Measurements from ENCODE around the gene SLC5A7.

The SLC5A7 gene

DNA sequence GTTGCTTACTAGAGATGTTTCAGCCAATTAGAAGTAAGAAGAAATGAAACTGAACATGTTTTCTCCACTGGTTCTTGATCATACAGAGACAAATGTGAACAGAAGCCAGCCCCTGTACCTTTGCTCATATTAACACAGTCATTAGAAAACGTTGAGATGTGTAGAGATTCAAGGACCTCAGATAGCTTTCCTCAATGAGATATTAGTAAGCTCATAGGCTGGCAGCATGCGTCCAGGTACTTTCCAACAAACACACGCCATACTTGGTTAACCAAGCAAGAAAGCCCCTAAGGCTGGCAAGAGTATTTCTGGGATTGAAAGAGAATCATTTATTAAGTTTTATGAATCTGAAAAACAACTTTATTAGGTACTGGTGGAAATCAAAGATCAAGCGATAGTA is 37.5 kb downstream of the SLC5A7 start:
- Histone ChIP-seq H3K14ac (ENCODE audit: low read length) (no peak overlapping the region), H3K79me1 (ENCODE audit: low read depth, low read length) (no peaks in the 10 kb centered on the region), H2AFZ (ENCODE audit: low read length) (no peak overlapping the region), H3K27me3 (ENCODE audit: control insufficient read depth in 3 of 3, insufficient read depth in 3 of 3, low read depth in 1 of 3, low read length in 3 of 3) (no peaks in the 10 kb centered on the region), H3K27ac (replicated peaks; ENCODE audit: low read length) (no peak overlapping the region), H2BK12ac (ENCODE audit: low read length) (no peak overlapping the region), H3K36me3 (replicated peaks in 1 of 2; ENCODE audit: control insufficient read depth in 2 of 2, insufficient read depth in 2 of 2, low read length in 2 of 2) (no peaks in the 10 kb centered on the region), H3K4me2 (ENCODE audit: insufficient read depth, low read length, poor library complexity, severe bottlenecking) (no peak overlapping the region), H2BK120ac (ENCODE audit: low read depth, low read length) (no peak overlapping the region), H3K9me3 (replicated peaks in 1 of 2; ENCODE audit: control insufficient read depth in 2 of 2, insufficient read depth in 1 of 2, low read depth in 1 of 2, low read length in 2 of 2) (no peaks in the 10 kb centered on the region), H4K8ac (ENCODE audit: low read depth, low read length) (no peak overlapping the region), H2BK5ac (ENCODE audit: low read length) (no peak overlapping the region), H4K91ac (ENCODE audit: low read depth, low read length, poor library complexity) (no peak overlapping the region), H2BK15ac (ENCODE audit: low read length) (no peak overlapping the region), H2AK5ac (ENCODE audit: low read depth, low read length) (no peak overlapping the region), H3K9ac (ENCODE audit: low read depth, low read length, poor library complexity) (no peak overlapping the region), H3K18ac (ENCODE audit: low read length) (no peak overlapping the region), H3K4ac (ENCODE audit: low read length) (no peak overlapping the region), H3K23ac (ENCODE audit: low read depth, low read length, poor library complexity) (no peak overlapping the region), H3K4me3 (ENCODE audit: low read length in 2 of 2) (no peak overlapping the region), H3K4me1 (ENCODE audit: control insufficient read depth in 2 of 2, insufficient read depth in 1 of 2, low read depth in 1 of 2, low read length in 2 of 2) (no peaks in the 10 kb centered on the region)
- no peak for DNase-seq (ENCODE audit: low spot score)
- WGBS, 2 donors (ENCODE audit: extremely low coverage in 2 of 2, insufficient read length in 2 of 2, insufficient replicate concordance in 1 of 2), result no CpG with 5 or more reads among the region's 4 CpGs

DNA sequence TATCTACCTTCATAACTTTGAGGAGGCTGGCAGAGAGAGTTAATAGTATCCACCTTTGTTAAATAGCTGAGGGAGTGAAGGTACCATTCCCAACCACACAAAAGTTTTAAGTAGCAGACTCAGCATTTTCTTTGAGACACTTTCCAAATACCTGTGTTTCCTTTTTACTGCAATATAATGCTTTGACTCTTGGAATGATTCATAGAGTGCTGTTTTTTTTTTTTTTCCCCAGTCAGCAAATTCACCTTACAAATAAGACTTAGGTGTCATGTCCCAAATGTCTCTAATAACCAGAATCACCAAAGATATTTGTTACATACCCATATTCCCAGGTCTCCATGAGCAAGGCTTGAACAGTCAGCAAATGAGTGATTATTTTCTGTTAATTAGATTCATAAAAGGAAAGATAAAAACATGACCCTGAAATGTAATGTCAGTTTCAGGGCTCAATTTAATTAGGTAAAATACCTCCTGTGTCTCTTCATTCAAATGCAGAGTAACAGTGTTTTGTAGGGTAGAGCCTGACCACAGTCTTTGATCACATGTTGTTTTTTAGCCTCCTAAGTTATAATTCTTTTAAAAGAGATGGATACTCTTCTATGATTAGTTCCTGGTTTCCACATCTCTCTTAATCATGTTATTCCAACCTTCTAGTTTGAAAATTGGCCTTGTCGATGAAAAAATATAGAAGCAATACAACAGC is 39.9 kb downstream of the SLC5A7 start:
- no peak overlapping the region for H4K8ac ChIP-seq (ENCODE audit: low read depth, low read length)
- no peak overlapping the region for H3K9ac ChIP-seq (ENCODE audit: low read depth, low read length, poor library complexity)
- H3K4me1 ChIP-seq (ENCODE audit: control insufficient read depth in 2 of 2, insufficient read depth in 1 of 2, low read depth in 1 of 2, low read length in 2 of 2), result no peaks in the 10 kb centered on the region
- WGBS, 2 donors (ENCODE audit: extremely low coverage in 2 of 2, insufficient read length in 2 of 2, insufficient replicate concordance in 1 of 2), result no CpG with 5 or more reads among the region's 1 CpG
- no peak overlapping the region for H2BK12ac ChIP-seq (ENCODE audit: low read length)
- no peak overlapping the region for H2BK15ac ChIP-seq (ENCODE audit: low read length)
- H3K4me2 ChIP-seq (ENCODE audit: insufficient read depth, low read length, poor library complexity, severe bottlenecking), result no peak overlapping the region
- H3K79me1 ChIP-seq (ENCODE audit: low read depth, low read length), result no peaks in the 10 kb centered on the region
- no peak overlapping the region for H3K14ac ChIP-seq (ENCODE audit: low read length)
- no peaks in the 10 kb centered on the region for H3K9me3 ChIP-seq (replicated peaks in 1 of 2; ENCODE audit: control insufficient read depth in 2 of 2, insufficient read depth in 1 of 2, low read depth in 1 of 2, low read length in 2 of 2)
- H4K91ac ChIP-seq (ENCODE audit: low read depth, low read length, poor library complexity), result no peak overlapping the region
- no peak overlapping the region for H2BK5ac ChIP-seq (ENCODE audit: low read length)
- no peak for DNase-seq (ENCODE audit: low spot score)
- H3K27me3 ChIP-seq (ENCODE audit: control insufficient read depth in 3 of 3, insufficient read depth in 3 of 3, low read depth in 1 of 3, low read length in 3 of 3), result no peaks in the 10 kb centered on the region
- no peak overlapping the region for H2AK5ac ChIP-seq (ENCODE audit: low read depth, low read length)
- no peak overlapping the region for H3K27ac ChIP-seq (replicated peaks; ENCODE audit: low read length)
- no peak overlapping the region for H3K18ac ChIP-seq (ENCODE audit: low read length)
- no peak overlapping the region for H3K4me3 ChIP-seq (ENCODE audit: low read length in 2 of 2)
- no peak overlapping the region for H2AFZ ChIP-seq (ENCODE audit: low read length)
- no peak overlapping the region for H3K4ac ChIP-seq (ENCODE audit: low read length)
- no peak overlapping the region for H2BK120ac ChIP-seq (ENCODE audit: low read depth, low read length)
- no peak overlapping the region for H3K23ac ChIP-seq (ENCODE audit: low read depth, low read length, poor library complexity)
- no peaks in the 10 kb centered on the region for H3K36me3 ChIP-seq (replicated peaks in 1 of 2; ENCODE audit: control insufficient read depth in 2 of 2, insufficient read depth in 2 of 2, low read length in 2 of 2)

DNA sequence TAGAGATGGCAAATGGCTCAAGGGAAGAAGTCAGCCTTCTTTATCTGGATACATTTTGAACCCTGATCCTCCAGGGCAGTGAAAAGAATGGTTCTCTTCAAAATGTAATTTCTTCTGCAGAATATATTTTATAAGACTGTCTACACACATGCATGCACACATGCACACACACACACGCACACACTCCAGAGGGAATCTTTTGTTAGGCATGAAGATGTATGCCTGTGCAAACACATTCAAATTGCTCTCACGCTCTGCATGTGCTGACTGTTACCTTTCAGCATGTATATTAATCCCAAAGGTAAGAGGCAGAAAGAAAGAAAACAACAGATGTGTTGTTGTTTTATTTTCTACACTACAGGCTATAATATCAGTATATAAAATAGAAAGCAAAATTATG is 43.2 kb downstream of the SLC5A7 start:
- no peak overlapping the region for H4K91ac ChIP-seq (ENCODE audit: low read depth, low read length, poor library complexity)
- H3K18ac ChIP-seq (ENCODE audit: low read length), result no peak overlapping the region
- no peak overlapping the region for H2BK120ac ChIP-seq (ENCODE audit: low read depth, low read length)
- H2AK5ac ChIP-seq (ENCODE audit: low read depth, low read length), result no peak overlapping the region
- H2BK12ac ChIP-seq (ENCODE audit: low read length), result no peak overlapping the region
- WGBS, 2 donors (ENCODE audit: extremely low coverage in 2 of 2, insufficient read length in 2 of 2, insufficient replicate concordance in 1 of 2), result no CpG with 5 or more reads among the region's 2 CpGs
- no peak overlapping the region for H3K4me3 ChIP-seq (ENCODE audit: low read length in 2 of 2)
- no peaks in the 10 kb centered on the region for H3K79me1 ChIP-seq (ENCODE audit: low read depth, low read length)
- no peak overlapping the region for H3K4me2 ChIP-seq (ENCODE audit: insufficient read depth, low read length, poor library complexity, severe bottlenecking)
- H2AFZ ChIP-seq (ENCODE audit: low read length), result no peak overlapping the region
- H3K14ac ChIP-seq (ENCODE audit: low read length), result no peak overlapping the region
- no peak for DNase-seq (ENCODE audit: low spot score)
- peaks cover 0 to 2% of the 10 kb centered on the region in 2 donors for H3K9me3 ChIP-seq (replicated peaks in 1 of 2; ENCODE audit: control insufficient read depth in 2 of 2, insufficient read depth in 1 of 2, low read depth in 1 of 2, low read length in 2 of 2)
- no peak overlapping the region for H3K23ac ChIP-seq (ENCODE audit: low read depth, low read length, poor library complexity)
- no peak overlapping the region for H3K9ac ChIP-seq (ENCODE audit: low read depth, low read length, poor library complexity)
- no peak overlapping the region for H3K27ac ChIP-seq (replicated peaks; ENCODE audit: low read length)
- no peak overlapping the region for H4K8ac ChIP-seq (ENCODE audit: low read depth, low read length)
- no peak overlapping the region for H3K4ac ChIP-seq (ENCODE audit: low read length)
- H2BK5ac ChIP-seq (ENCODE audit: low read length), result no peak overlapping the region
- H3K4me1 ChIP-seq (ENCODE audit: control insufficient read depth in 2 of 2, insufficient read depth in 1 of 2, low read depth in 1 of 2, low read length in 2 of 2), result no peaks in the 10 kb centered on the region
- H2BK15ac ChIP-seq (ENCODE audit: low read length), result no peak overlapping the region
- H3K36me3 ChIP-seq (replicated peaks in 1 of 2; ENCODE audit: control insufficient read depth in 2 of 2, insufficient read depth in 2 of 2, low read length in 2 of 2), result no peaks in the 10 kb centered on the region
- H3K27me3 ChIP-seq (ENCODE audit: control insufficient read depth in 3 of 3, insufficient read depth in 3 of 3, low read depth in 1 of 3, low read length in 3 of 3), result no peaks in the 10 kb centered on the region

DNA sequence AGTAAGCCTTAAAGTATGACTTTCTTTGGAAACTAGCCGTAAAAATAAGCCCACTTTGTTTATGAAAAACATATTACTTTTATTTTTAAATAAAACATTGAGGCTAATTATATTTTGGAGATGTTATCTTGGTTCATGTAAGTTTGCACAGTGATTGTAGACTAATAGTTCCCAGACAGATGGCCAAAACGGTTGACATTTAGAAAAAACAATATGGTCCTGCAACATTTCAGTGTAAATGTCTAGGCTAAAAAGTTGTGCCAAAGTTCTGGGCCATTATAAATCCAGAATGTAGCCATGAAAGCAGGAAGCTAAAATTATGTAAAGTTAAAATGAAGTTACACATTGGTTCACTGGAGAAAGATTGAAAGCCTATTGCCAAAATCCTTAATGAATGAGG is 43.6 kb downstream of the SLC5A7 start:
- no peak overlapping the region for H3K4me2 ChIP-seq (ENCODE audit: insufficient read depth, low read length, poor library complexity, severe bottlenecking)
- H3K4me3 ChIP-seq (ENCODE audit: low read length in 2 of 2), result no peak overlapping the region
- no peak overlapping the region for H2BK120ac ChIP-seq (ENCODE audit: low read depth, low read length)
- H3K14ac ChIP-seq (ENCODE audit: low read length), result no peak overlapping the region
- no peaks in the 10 kb centered on the region for H3K4me1 ChIP-seq (ENCODE audit: control insufficient read depth in 2 of 2, insufficient read depth in 1 of 2, low read depth in 1 of 2, low read length in 2 of 2)
- WGBS, 2 donors (ENCODE audit: extremely low coverage in 2 of 2, insufficient read length in 2 of 2, insufficient replicate concordance in 1 of 2), result no CpG with 5 or more reads among the region's 2 CpGs
- no peak overlapping the region for H3K9ac ChIP-seq (ENCODE audit: low read depth, low read length, poor library complexity)
- no peak for DNase-seq (ENCODE audit: low spot score)
- H3K79me1 ChIP-seq (ENCODE audit: low read depth, low read length), result no peaks in the 10 kb centered on the region
- H4K8ac ChIP-seq (ENCODE audit: low read depth, low read length), result no peak overlapping the region
- H3K23ac ChIP-seq (ENCODE audit: low read depth, low read length, poor library complexity), result no peak overlapping the region
- H3K27me3 ChIP-seq (ENCODE audit: control insufficient read depth in 3 of 3, insufficient read depth in 3 of 3, low read depth in 1 of 3, low read length in 3 of 3), result no peaks in the 10 kb centered on the region
- H3K27ac ChIP-seq (replicated peaks; ENCODE audit: low read length), result no peak overlapping the region
- H2AFZ ChIP-seq (ENCODE audit: low read length), result no peak overlapping the region
- H3K18ac ChIP-seq (ENCODE audit: low read length), result no peak overlapping the region
- no peak overlapping the region for H4K91ac ChIP-seq (ENCODE audit: low read depth, low read length, poor library complexity)
- no peak overlapping the region for H2BK12ac ChIP-seq (ENCODE audit: low read length)
- H3K36me3 ChIP-seq (replicated peaks in 1 of 2; ENCODE audit: control insufficient read depth in 2 of 2, insufficient read depth in 2 of 2, low read length in 2 of 2), result no peaks in the 10 kb centered on the region
- no peak overlapping the region for H2BK15ac ChIP-seq (ENCODE audit: low read length)
- H2AK5ac ChIP-seq (ENCODE audit: low read depth, low read length), result no peak overlapping the region
- no peak overlapping the region for H3K4ac ChIP-seq (ENCODE audit: low read length)
- H3K9me3 ChIP-seq (replicated peaks in 1 of 2; ENCODE audit: control insufficient read depth in 2 of 2, insufficient read depth in 1 of 2, low read depth in 1 of 2, low read length in 2 of 2), result peaks cover 0 to 2% of the 10 kb centered on the region in 2 donors
- H2BK5ac ChIP-seq (ENCODE audit: low read length), result no peak overlapping the region
